Mesendoderm (in vitro differentiated cells): Measurements from ENCODE around the gene HSD11B1.

ENCODE experiments used
- DNase-seq: peaks from one replicate; pipeline ENCODE4 v3.0.0; 2013
- H2AK5ac ChIP-seq: 2 replicates; pipeline ENCODE4 v1.6.1; 2013; ENCODE audit warnings: low read length, inconsistent platforms
- H2BK120ac ChIP-seq: 2 replicates; pipeline ENCODE4 v1.6.1; 2013; ENCODE audit warnings: low read depth, mild to moderate bottlenecking, low read length, moderate library complexity, mixed read lengths
- H2BK15ac ChIP-seq: replicated peaks from 2 replicates; pipeline ENCODE4 v1.6.1; 2013; ENCODE audit warnings: low read depth, mild to moderate bottlenecking, moderate library complexity
- H2BK5ac ChIP-seq: 2 replicates; pipeline ENCODE4 v1.6.1; 2013; ENCODE audit warnings: low read length, inconsistent platforms
- H3K18ac ChIP-seq: 2 replicates; pipeline ENCODE4 v1.6.1; 2013; ENCODE audit warnings: mild to moderate bottlenecking, low read length, mixed read lengths
- H3K23ac ChIP-seq: one replicate; pipeline ENCODE4 v1.6.1; 2013; ENCODE audit warnings: low read length
- H3K27ac ChIP-seq: 2 replicates; pipeline ENCODE4 v1.5.1; 2013; ENCODE audit warnings: low read depth, mild to moderate bottlenecking, inconsistent platforms, low read length, moderate library complexity
- H3K27me3 ChIP-seq: 2 replicates; pipeline ENCODE4 v1.6.1; 2013; ENCODE audit warnings: low read length, control low read depth, mild to moderate bottlenecking, inconsistent platforms; ENCODE audit not compliant: insufficient read depth, poor library complexity
- H3K36me3 ChIP-seq: 2 replicates; pipeline ENCODE4 v1.6.1; 2013; ENCODE audit warnings: low read length, inconsistent platforms; ENCODE audit not compliant: control insufficient read depth, insufficient read depth
- H3K4ac ChIP-seq: one replicate; pipeline ENCODE4 v1.6.1; 2013; ENCODE audit warnings: low read depth, mild to moderate bottlenecking, low read length, moderate library complexity
- H3K4me1 ChIP-seq: 2 replicates; pipeline ENCODE4 v1.6.1; 2013; ENCODE audit warnings: low read depth, low read length, inconsistent platforms; ENCODE audit not compliant: control insufficient read depth
- H3K4me2 ChIP-seq: 2 replicates; pipeline ENCODE4 v1.6.1; 2013; ENCODE audit warnings: low read length
- H3K4me3 ChIP-seq: 2 replicates; pipeline ENCODE4 v1.5.1; 2013; ENCODE audit warnings: mild to moderate bottlenecking, low read length
- H3K56ac ChIP-seq: one replicate; pipeline ENCODE4 v1.6.1; 2013; ENCODE audit warnings: low read length
- H3K79me1 ChIP-seq: 2 replicates; pipeline ENCODE4 v1.6.1; 2013; ENCODE audit warnings: low read length, inconsistent platforms
- H3K79me2 ChIP-seq: 2 replicates; pipeline ENCODE4 v1.6.1; 2013; ENCODE audit warnings: mild to moderate bottlenecking, low read length; ENCODE audit not compliant: control insufficient read depth, insufficient read depth
- H3K9ac ChIP-seq: 2 replicates; pipeline ENCODE4 v1.6.1; 2013; ENCODE audit warnings: low read length, inconsistent platforms
- H4K5ac ChIP-seq: one replicate; pipeline ENCODE4 v1.6.1; 2013; ENCODE audit warnings: low read length
- H4K8ac ChIP-seq: one replicate; pipeline ENCODE4 v1.6.1; 2013; ENCODE audit warnings: low read depth, mild to moderate bottlenecking, control low read depth, low read length, moderate library complexity
- WGBS: extraction: QIAGEN DNeasy Blood & Tissue Kit; methylation state at CpG from one replicate; pipeline ENCODE4 v1.1.7; 2013; ENCODE audit warnings: low lambda C conversion rate, missing lambda C conversion rate; ENCODE audit not compliant: insufficient coverage; ENCODE audit errors: extremely low coverage; 5-methylcytosine and 5-hydroxymethylcytosine counted together

Gene HSD11B1

DNA sequence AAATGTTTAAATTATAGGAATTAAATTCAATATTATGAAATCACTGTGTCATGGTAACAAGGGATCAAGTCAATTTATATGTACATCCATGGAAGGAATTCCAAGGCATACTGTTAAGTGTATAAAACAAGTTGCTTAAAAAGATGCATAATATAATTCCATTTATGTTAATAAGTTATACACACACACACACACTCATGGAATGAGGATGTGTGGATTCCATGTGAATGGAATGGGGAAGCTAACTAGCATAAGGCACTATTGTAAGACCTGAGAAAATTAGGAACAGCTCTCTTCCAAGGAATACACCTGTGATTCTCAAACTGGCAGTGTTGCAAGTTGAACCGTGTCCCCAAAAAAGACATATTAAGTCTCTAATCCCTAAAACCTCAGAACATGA, 33.6 kb downstream of the HSD11B1 start:
- no peak overlapping the region for H3K4me3 ChIP-seq
- H4K5ac ChIP-seq: no peak overlapping the region
- H3K23ac ChIP-seq: no peak overlapping the region
- H3K4me1 ChIP-seq: no peaks in the 10 kb centered on the region
- H3K27ac ChIP-seq: no peak overlapping the region
- no peaks in the 10 kb centered on the region for H3K79me2 ChIP-seq
- no peaks in the 10 kb centered on the region for H3K27me3 ChIP-seq
- WGBS: no CpG with 5 or more reads among the region's 1 CpG
- no peak overlapping the region for H2BK5ac ChIP-seq
- no peaks in the 10 kb centered on the region for H3K79me1 ChIP-seq
- no peak overlapping the region for H3K18ac ChIP-seq
- no peak overlapping the region for H4K8ac ChIP-seq
- H2BK120ac ChIP-seq: no peak overlapping the region
- DNase-seq: no peak
- H3K4me2 ChIP-seq: no peak overlapping the region
- no peak overlapping the region for H2AK5ac ChIP-seq
- H3K4ac ChIP-seq: no peak overlapping the region
- no peaks in the 10 kb centered on the region for H3K36me3 ChIP-seq
- H3K56ac ChIP-seq: no peak overlapping the region
- H2BK15ac ChIP-seq: no peak overlapping the region
- H3K9ac ChIP-seq: no peak overlapping the region

DNA sequence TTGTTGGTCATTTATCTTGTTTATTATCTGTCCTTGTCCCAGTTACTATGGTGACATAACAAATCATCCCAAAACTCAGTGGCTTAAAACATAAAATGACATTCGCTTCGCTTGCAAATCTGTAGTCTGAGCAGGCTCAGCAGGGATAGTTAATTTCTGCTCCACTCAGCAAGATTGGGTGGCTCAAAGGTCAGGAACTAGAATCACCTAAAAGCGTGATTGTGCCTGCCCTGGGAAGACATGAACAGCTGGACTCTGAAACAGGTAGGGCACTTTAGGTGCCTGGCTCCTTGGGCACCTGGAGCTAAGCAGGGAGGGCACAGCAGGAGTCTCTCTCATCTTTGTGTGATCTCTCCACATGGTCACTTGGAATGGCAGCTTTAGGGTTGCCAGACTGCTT, 36.5 kb downstream of the HSD11B1 start:
- Histone ChIP-seq H3K4me3 (no peak overlapping the region), H3K23ac (no peak overlapping the region), H3K79me2 (no peaks in the 10 kb centered on the region), H3K56ac (no peak overlapping the region), H3K79me1 (no peaks in the 10 kb centered on the region), H3K4ac (no peak overlapping the region), H3K27me3 (no peaks in the 10 kb centered on the region), H4K5ac (no peak overlapping the region), H3K27ac (no peak overlapping the region), H3K36me3 (no peaks in the 10 kb centered on the region), H2BK120ac (no peak overlapping the region), H4K8ac (no peak overlapping the region), H2BK5ac (no peak overlapping the region), H3K18ac (no peak overlapping the region), H3K9ac (no peak overlapping the region), H3K4me1 (no peaks in the 10 kb centered on the region), H3K4me2 (no peak overlapping the region), H2BK15ac (no peak overlapping the region), H2AK5ac (no peak overlapping the region)
- DNase-seq: no peak
- no CpG with 5 or more reads among the region's 3 CpGs for WGBS

DNA sequence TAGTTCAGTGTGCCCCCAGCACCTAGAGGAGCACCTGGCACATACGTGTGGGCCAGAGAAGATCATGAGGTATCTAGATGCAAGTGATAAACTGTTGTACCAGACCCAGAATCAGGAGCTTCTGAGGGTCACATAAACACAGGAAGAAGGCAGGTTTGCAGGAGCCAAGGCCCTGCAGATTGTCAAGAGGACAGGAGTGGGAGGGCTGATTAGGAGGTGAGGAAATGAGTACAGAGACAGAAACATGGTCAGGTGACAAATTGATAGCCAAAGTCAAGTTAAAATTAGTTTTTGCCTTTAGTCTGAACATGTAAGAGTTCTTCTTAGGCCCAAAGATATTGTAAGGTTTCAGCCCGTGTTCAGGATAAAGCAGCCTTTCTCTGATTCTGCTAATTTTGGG, 37.2 kb downstream of the HSD11B1 start:
- Histone ChIP-seq H3K18ac (no peak overlapping the region), H3K79me1 (no peaks in the 10 kb centered on the region), H4K5ac (no peak overlapping the region), H3K27me3 (no peaks in the 10 kb centered on the region), H4K8ac (no peak overlapping the region), H3K4me1 (no peaks in the 10 kb centered on the region), H2AK5ac (no peak overlapping the region), H3K23ac (no peak overlapping the region), H2BK15ac (no peak overlapping the region), H2BK5ac (no peak overlapping the region), H3K4ac (no peak overlapping the region), H3K27ac (no peak overlapping the region), H2BK120ac (no peak overlapping the region), H3K79me2 (no peaks in the 10 kb centered on the region), H3K4me2 (no peak overlapping the region), H3K36me3 (no peaks in the 10 kb centered on the region), H3K4me3 (no peak overlapping the region), H3K56ac (no peak overlapping the region), H3K9ac (no peak overlapping the region)
- no peak for DNase-seq
- WGBS: no CpG with 5 or more reads among the region's 2 CpGs

DNA sequence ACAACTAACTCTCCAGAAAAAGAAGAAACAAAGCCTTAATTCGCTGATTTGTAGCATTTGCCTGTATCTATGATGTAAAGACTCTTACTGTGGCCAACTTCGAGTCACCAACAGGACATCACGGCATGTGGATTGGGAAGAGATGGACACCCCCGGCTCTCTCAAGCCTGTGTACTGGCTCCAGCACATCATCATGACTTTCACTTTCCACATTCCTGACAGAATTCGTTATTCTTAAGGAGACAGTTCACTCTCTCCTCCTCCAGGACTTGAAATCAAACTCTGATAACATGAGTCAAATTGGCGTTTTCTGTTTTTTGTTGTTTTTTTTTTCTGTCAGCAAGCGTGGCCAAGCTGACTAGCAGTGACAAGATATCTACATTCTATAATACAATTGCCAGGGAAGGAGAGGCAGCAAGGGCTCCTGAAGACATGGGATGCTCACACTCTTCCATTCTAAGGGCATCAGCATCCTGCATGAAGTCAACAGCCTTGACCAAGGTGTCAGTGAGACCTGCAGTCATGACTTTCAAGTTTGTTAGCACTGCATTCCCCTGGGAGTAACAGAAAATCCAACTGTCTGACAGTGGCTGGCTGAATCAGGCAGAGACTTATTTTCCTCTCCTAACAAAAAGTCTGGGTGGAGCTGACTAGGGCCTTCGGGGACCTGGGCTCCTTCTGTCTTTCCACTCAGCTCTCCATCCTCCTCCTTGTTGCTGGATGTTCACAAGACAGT, 37.9 kb downstream of the HSD11B1 start:
- Histone ChIP-seq H3K4me3 (no peak overlapping the region), H3K18ac (no peak overlapping the region), H4K5ac (no peak overlapping the region), H3K27me3 (no peaks in the 10 kb centered on the region), H3K79me1 (no peaks in the 10 kb centered on the region), H2BK5ac (no peak overlapping the region), H3K36me3 (no peaks in the 10 kb centered on the region), H2BK15ac (no peak overlapping the region), H3K56ac (no peak overlapping the region), H3K4me2 (no peak overlapping the region), H3K4ac (no peak overlapping the region), H3K27ac (no peak overlapping the region), H3K9ac (no peak overlapping the region), H2AK5ac (no peak overlapping the region), H4K8ac (no peak overlapping the region), H3K79me2 (no peaks in the 10 kb centered on the region), H3K23ac (no peak overlapping the region), H2BK120ac (no peak overlapping the region), H3K4me1 (no peaks in the 10 kb centered on the region)
- DNase-seq: peak; percentile 6
- no CpG with 5 or more reads among the region's 8 CpGs for WGBS

DNA sequence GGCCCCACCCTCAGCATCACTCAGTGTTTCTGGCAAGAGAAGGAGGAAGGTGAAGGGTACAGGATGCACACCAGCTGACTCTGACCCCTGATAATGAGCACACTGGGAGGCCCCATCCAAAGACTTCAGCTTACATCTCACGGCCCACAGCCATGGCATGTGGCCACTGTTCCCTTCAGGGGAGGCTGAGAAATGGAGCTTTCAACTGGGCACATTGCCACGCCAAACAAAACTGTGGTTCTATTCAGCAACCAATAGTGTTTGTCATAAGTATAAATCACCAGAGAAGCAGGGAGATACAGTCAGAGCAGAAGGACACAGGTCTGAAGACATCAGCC, 38.5 kb downstream of the HSD11B1 start:
- Histone ChIP-seq H3K56ac (no peak overlapping the region), H3K4me3 (no peak overlapping the region), H3K79me2 (no peaks in the 10 kb centered on the region), H3K27me3 (no peaks in the 10 kb centered on the region), H3K4ac (no peak overlapping the region), H3K27ac (no peak overlapping the region), H2BK120ac (no peak overlapping the region), H4K5ac (no peak overlapping the region), H2AK5ac (no peak overlapping the region), H3K4me2 (no peak overlapping the region), H4K8ac (no peak overlapping the region), H3K4me1 (no peaks in the 10 kb centered on the region), H3K9ac (no peak overlapping the region), H2BK5ac (no peak overlapping the region), H3K18ac (no peak overlapping the region), H2BK15ac (no peak overlapping the region), H3K23ac (no peak overlapping the region), H3K79me1 (no peaks in the 10 kb centered on the region), H3K36me3 (no peaks in the 10 kb centered on the region)
- DNase-seq: no peak
- WGBS: no CpG with 5 or more reads among the region's 2 CpGs
